ENCODE measurements around the gene C21orf91. TPM values are rescaled to one million over a fixed set of nuclear protein-coding genes. Genes with fewer than 3 reads are reported as not detected.
"Not testable (repeated sequence)": the region's sequence is repeated elsewhere in the genome, so short reads cannot be mapped to it uniquely, and the experiment has no call there.

The C21orf91 gene
- total RNA-seq, 2 experiments from 2014 or later = 40.9 to 42.2 TPM

DNA sequence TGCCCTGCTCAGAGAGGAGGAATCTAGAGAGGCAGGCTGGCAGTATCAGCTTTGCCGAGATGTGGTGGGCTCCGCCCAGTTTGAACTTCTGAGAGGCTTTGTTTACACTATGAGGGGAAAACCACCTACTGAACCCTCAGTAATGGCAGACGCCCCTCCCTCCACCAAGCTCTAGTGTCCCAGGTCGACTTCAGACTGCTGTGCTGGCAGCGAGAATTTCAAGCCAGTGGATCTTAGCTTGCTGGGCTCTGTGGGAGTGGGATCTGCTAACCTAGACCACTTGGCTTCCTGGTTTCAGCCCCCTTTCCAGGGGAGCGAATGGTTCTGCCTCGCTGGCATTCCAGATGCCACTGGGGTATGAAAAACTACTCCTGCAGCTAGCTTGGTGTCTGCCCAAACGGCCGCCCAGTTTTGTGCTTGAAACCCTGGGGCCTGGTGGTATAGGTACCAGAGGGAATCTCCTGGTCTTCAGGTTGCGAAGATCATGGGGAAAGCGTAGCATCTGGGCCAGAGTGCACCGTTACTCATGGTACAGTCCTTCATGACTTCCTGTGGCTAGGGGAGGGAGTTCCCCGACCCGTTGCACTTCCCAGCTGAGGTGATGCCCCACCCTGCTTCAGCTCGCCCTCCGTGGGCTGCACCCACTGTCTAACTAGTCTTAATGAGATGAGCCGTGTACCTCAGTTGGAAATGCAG lies 43.6 kb downstream of the C21orf91 start:
- Mint-ChIP-seq H3K27me3 (no peaks in the 10 kb centered on the region), H3K4me1 (ENCODE audit: low read depth) (peaks cover 40% of the 10 kb centered on the region), H3K27ac (peak overlapping the region; percentile 85), H3K9me3 (no peaks in the 10 kb centered on the region), H3K36me3 (ENCODE audit: low read depth) (peaks cover 5% of the 10 kb centered on the region), H3K4me3 (peak overlapping the region; percentile 71)
- ChIA-PET CTCF (interaction anchor here (1.0 kb wide), 1 partner anchor 9 kb away, joined by 3 read pairs; no protein-coding TSS in a partner anchor), POLR2A (interaction anchor here (0.8 to 3.0 kb wide), 6 partner anchors 8 to 96 kb away, joined by 3 to 35 read pairs (median 6); partner anchors contain the start of gene C21orf91)
- peak in 13 of 14 experiments; percentile 24 to 87 (median 44) for DNase-seq
- H3K36me3 ChIP-seq (ENCODE audit: insufficient read depth, low read length) = no peaks in the 10 kb centered on the region
- intact Hi-C loops (cut with DNase I, micrococcal nuclease) = no loop called here
- ATAC-seq (ENCODE audit: poor library complexity) = peak; percentile 74
- peak overlapping the region; percentile 34 for H3K4me3 ChIP-seq (ENCODE audit: low read length)
- no peaks in the 10 kb centered on the region for H3K9me3 ChIP-seq (ENCODE audit: control insufficient read depth in 1 of 2, insufficient read depth in 1 of 2, low read length in 2 of 2)
- no peaks in the 10 kb centered on the region for H3K27me3 ChIP-seq (ENCODE audit: control insufficient read depth in 1 of 2, insufficient read depth in 2 of 2, low read length in 2 of 2)
- TF ChIP-seq, protein P1, sequence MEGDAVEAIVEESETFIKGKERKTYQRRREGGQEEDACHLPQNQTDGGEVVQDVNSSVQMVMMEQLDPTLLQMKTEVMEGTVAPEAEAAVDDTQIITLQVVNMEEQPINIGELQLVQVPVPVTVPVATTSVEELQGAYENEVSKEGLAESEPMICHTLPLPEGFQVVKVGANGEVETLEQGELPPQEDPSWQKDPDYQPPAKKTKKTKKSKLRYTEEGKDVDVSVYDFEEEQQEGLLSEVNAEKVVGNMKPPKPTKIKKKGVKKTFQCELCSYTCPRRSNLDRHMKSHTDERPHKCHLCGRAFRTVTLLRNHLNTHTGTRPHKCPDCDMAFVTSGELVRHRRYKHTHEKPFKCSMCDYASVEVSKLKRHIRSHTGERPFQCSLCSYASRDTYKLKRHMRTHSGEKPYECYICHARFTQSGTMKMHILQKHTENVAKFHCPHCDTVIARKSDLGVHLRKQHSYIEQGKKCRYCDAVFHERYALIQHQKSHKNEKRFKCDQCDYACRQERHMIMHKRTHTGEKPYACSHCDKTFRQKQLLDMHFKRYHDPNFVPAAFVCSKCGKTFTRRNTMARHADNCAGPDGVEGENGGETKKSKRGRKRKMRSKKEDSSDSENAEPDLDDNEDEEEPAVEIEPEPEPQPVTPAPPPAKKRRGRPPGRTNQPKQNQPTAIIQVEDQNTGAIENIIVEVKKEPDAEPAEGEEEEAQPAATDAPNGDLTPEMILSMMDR (IDR thresholded peaks at IDR 0.05) = no peak
- peaks cover 26% of the 10 kb centered on the region for H3K4me1 ChIP-seq (ENCODE audit: insufficient read depth, low read length)
- peak overlapping the region; percentile 56 to 57 for H3K27ac ChIP-seq (ENCODE audit: low read depth in 1 of 2, low read length in 2 of 2)

DNA sequence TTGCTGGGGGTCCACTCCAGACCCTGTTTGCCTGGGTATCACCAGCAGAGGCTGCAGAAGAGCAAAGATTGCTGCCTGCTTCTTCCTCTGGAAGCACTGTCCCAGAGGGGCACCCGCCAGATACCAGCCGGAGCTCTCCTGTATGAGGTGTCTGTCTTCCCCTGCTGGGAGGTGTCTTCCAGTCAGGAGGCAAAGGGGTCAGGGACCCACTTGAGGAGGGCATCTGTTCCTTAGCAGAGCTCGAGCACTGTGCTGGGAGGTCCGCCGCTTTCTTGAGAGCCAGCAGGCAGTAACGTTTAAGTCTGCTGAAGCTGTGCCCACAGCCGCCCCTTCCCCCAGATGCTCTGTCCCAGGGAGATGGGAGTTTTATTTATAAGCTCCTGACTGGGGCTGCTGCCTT lies 44.1 kb downstream of the C21orf91 start:
- H3K27me3 ChIP-seq (ENCODE audit: control insufficient read depth in 1 of 2, insufficient read depth in 2 of 2, low read length in 2 of 2); H3K36me3 ChIP-seq (ENCODE audit: insufficient read depth, low read length); H3K27me3 Mint-ChIP-seq; ATAC-seq (ENCODE audit: poor library complexity); H3K9me3 Mint-ChIP-seq; H3K36me3 Mint-ChIP-seq (ENCODE audit: low read depth); intact Hi-C loops (cut with DNase I, micrococcal nuclease); DNase-seq; H3K9me3 ChIP-seq (ENCODE audit: control insufficient read depth in 1 of 2, insufficient read depth in 1 of 2, low read length in 2 of 2): not testable (repeated sequence)
- H3K4me1 Mint-ChIP-seq (ENCODE audit: low read depth) = peaks cover 34% of the 10 kb centered on the region
- Histone ChIP-seq H3K4me1 (ENCODE audit: insufficient read depth, low read length) (peaks cover 20% of the 10 kb centered on the region), H3K27ac (ENCODE audit: low read depth in 1 of 2, low read length in 2 of 2) (peak overlapping the region in 1 of 2 donors; percentile 57), H3K4me3 (ENCODE audit: low read length) (peak overlapping the region; percentile 34)
- CTCF ChIA-PET = interaction anchor here (1.0 kb wide), 1 partner anchor 9 kb away, joined by 3 read pairs; no protein-coding TSS in a partner anchor
- peak overlapping the region; percentile 85 for H3K27ac Mint-ChIP-seq
- POLR2A ChIA-PET = interaction anchor here (0.8 to 3.0 kb wide), 6 partner anchors 9 to 96 kb away, joined by 3 to 35 read pairs (median 6); partner anchors contain the start of gene C21orf91
- H3K4me3 Mint-ChIP-seq = peak overlapping the region; percentile 38

GRCh38 chr21:17769447-17769845 lies 49.7 kb downstream of the C21orf91 start:
- Histone ChIP-seq H3K27ac (ENCODE audit: low read depth in 1 of 2, low read length in 2 of 2) (no peak overlapping the region), H3K9me3 (ENCODE audit: control insufficient read depth in 1 of 2, insufficient read depth in 1 of 2, low read length in 2 of 2) (no peaks in the 10 kb centered on the region), H3K27me3 (ENCODE audit: control insufficient read depth in 1 of 2, insufficient read depth in 2 of 2, low read length in 2 of 2) (no peaks in the 10 kb centered on the region), H3K4me3 (ENCODE audit: low read length) (no peak overlapping the region), H3K36me3 (ENCODE audit: insufficient read depth, low read length) (no peaks in the 10 kb centered on the region), H3K4me1 (ENCODE audit: insufficient read depth, low read length) (no peaks in the 10 kb centered on the region)
- DNase-seq = no peak
- TF ChIP-seq, protein P1 (IDR thresholded peaks at IDR 0.05) = no peak
- ChIA-PET CTCF (interaction anchor here (0.5 to 0.7 kb wide), 2 partner anchors 10 to 24 kb away, joined by 3 to 4 read pairs; no protein-coding TSS in a partner anchor), POLR2A (no interaction called here)
- no peak for ATAC-seq (ENCODE audit: poor library complexity)
- Mint-ChIP-seq H3K27me3 (no peaks in the 10 kb centered on the region), H3K4me1 (ENCODE audit: low read depth) (no peaks in the 10 kb centered on the region), H3K4me3 (no peak overlapping the region), H3K9me3 (no peaks in the 10 kb centered on the region), H3K36me3 (ENCODE audit: low read depth) (peaks cover 4% of the 10 kb centered on the region), H3K27ac (no peak overlapping the region)
- intact Hi-C loops (cut with DNase I, micrococcal nuclease) = no loop called here

All from CD4-positive, alpha-beta T cell (primary cell).